LNCaP clone FGC (cell line): ENCODE data around the gene PYCARD.

Experiments used
- DNase-seq: peaks from one replicate; pipeline ENCODE4 v3.0.0-alpha.2; 2011; ENCODE audit warnings: low read depth
- H3K4me3 ChIP-seq: 2 replicates; pipeline ENCODE4 v1.5.1; 2011; ENCODE audit warnings: mild to moderate bottlenecking, low read depth, low read length, control low read depth
- TF ChIP-seq, protein P1 (sequence below): IDR thresholded peaks from 2 replicates; pipeline ENCODE4 v1.5.1; 2012; ENCODE audit warnings: mild to moderate bottlenecking; ENCODE audit not compliant: control insufficient read depth, insufficient read depth; ENCODE audit errors: extremely low read depth

The PYCARD gene

DNA sequence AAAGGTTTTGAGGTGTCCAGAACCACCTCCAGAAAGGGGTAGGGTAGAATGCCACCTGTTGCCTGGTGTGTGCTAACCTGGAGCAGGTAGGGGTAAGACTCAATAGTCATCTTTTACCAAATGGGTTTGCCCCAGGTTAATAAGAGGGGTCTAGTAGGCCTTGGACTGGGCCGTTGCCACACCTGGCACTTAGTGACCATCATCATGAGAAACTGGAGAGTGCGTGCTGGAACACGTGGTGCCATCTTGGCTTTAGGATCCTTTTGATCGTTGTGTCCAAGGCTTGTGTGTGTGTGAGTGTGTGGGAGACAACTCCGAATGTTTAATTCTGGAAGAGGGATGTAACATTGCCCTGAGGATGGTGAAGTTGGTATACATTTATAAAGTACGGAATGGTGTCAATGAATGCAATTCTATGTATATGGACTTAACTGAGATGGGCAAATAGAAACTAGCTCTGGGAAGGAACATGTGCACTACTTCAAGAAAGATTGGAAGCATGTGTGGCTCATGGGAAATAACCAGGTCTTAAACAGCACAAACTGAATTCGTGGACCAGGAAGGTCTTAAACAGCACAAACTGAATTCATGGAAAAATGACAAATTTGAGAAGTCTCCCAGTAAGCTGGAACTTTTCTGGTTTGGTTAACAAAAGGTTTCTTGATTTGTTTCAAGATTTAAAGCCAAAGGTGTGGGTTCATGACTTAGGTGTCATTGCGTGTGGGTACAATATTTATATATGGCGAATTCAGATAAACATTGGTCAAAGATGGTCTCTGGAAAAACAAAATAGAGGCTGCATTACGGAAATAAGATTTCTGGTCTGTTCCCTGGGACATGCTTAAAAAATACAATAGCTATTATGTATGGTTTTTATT is 15.4 kb downstream of the PYCARD start:
- H3K4me3 ChIP-seq = no peak overlapping the region
- TF ChIP-seq, protein P1, sequence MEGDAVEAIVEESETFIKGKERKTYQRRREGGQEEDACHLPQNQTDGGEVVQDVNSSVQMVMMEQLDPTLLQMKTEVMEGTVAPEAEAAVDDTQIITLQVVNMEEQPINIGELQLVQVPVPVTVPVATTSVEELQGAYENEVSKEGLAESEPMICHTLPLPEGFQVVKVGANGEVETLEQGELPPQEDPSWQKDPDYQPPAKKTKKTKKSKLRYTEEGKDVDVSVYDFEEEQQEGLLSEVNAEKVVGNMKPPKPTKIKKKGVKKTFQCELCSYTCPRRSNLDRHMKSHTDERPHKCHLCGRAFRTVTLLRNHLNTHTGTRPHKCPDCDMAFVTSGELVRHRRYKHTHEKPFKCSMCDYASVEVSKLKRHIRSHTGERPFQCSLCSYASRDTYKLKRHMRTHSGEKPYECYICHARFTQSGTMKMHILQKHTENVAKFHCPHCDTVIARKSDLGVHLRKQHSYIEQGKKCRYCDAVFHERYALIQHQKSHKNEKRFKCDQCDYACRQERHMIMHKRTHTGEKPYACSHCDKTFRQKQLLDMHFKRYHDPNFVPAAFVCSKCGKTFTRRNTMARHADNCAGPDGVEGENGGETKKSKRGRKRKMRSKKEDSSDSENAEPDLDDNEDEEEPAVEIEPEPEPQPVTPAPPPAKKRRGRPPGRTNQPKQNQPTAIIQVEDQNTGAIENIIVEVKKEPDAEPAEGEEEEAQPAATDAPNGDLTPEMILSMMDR = no peak
- no peak for DNase-seq

GRCh38 chr16:31186176-31186575 is 16.4 kb downstream of the PYCARD start:
- no peak overlapping the region for H3K4me3 ChIP-seq
- TF ChIP-seq, protein P1 = no peak
- no peak for DNase-seq

DNA sequence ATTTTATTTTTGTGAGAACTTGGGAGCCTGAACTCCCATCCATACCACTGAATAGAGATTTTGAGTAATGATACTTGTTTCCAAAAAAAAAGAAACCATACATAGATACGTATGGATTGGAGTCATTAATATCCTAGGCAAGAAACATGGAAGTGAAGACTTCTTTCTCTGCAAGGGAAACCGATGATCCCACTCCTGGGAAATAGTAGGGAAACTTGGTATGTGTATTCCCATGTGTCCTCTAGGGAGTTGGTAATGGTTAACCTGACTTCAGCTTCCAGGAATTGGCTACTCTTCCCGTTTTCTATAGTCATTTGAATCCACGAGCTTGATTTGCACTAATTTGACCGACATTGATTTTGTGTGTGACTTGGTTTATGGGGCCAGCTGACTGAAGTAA is 17.2 kb downstream of the PYCARD start:
- no peak overlapping the region for H3K4me3 ChIP-seq
- TF ChIP-seq, protein P1 = no peak
- DNase-seq = no peak

GRCh38 chr16:31184888-31185287 is 17.7 kb downstream of the PYCARD start:
- TF ChIP-seq, protein P1 = no peak
- no peak for DNase-seq
- H3K4me3 ChIP-seq = no peak overlapping the region

- DNase-seq = no peak
- H3K4me3 ChIP-seq = no peak overlapping the region
- TF ChIP-seq, protein P1 = no peak
Measured at GRCh38 chr16:31183432-31184428, 18.8 kb downstream of the PYCARD start.

DNA sequence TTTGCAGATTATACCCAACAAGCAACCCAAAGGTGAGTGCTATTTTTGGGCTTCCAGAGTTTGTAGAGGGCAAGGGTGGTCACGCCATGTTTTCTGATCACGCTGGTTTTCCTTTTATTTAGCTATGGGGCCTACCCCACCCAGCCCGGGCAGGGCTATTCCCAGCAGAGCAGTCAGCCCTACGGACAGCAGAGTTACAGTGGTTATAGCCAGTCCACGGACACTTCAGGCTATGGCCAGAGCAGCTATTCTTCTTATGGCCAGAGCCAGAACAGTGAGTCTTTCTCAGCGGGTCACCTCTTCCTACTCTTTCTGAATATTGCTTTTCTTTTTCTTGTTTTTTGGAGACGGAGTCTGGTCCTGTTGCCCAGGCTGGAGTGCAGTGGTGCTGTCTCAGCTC is 20.2 kb downstream of the PYCARD start:
- TF ChIP-seq, protein P1 = no peak
- DNase-seq = no peak
- H3K4me3 ChIP-seq = peak overlapping the region; percentile 94
